ENCODE results near the gene MAG.
A peak's percentile ranks its signal among the peaks of the same experiment; 100 is the strongest.

The MAG gene, protein sequence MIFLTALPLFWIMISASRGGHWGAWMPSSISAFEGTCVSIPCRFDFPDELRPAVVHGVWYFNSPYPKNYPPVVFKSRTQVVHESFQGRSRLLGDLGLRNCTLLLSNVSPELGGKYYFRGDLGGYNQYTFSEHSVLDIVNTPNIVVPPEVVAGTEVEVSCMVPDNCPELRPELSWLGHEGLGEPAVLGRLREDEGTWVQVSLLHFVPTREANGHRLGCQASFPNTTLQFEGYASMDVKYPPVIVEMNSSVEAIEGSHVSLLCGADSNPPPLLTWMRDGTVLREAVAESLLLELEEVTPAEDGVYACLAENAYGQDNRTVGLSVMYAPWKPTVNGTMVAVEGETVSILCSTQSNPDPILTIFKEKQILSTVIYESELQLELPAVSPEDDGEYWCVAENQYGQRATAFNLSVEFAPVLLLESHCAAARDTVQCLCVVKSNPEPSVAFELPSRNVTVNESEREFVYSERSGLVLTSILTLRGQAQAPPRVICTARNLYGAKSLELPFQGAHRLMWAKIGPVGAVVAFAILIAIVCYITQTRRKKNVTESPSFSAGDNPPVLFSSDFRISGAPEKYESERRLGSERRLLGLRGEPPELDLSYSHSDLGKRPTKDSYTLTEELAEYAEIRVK

DNA sequence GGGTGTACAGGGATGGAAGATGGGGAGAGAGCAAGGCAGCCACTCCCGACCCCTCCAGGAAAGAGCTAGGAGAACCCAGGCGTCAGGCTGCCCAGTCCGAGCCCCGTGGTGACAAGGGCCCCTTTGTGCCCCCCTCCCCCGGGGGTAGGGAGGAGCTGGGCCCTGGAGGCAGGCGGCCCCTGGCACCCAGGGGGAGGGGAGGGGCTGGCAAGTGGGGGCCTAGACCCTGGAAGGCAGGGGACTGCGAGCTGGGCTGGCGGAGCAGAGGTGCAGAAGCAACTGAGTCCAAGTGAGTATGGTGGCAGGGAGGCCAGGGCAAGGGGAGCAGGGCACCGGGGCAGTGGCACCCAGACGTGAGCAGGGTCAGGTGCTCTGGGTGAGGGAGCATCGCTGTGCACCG, at the start of gene MAG:
TSS of gene MAG (plus strand) at position 246 of the 400 bp plus-strand sequence. CDS start 3,248 bp downstream, outside the sequence.
- DNase-seq (ENCODE audit: low spot score), result peak; percentile 97

DNA sequence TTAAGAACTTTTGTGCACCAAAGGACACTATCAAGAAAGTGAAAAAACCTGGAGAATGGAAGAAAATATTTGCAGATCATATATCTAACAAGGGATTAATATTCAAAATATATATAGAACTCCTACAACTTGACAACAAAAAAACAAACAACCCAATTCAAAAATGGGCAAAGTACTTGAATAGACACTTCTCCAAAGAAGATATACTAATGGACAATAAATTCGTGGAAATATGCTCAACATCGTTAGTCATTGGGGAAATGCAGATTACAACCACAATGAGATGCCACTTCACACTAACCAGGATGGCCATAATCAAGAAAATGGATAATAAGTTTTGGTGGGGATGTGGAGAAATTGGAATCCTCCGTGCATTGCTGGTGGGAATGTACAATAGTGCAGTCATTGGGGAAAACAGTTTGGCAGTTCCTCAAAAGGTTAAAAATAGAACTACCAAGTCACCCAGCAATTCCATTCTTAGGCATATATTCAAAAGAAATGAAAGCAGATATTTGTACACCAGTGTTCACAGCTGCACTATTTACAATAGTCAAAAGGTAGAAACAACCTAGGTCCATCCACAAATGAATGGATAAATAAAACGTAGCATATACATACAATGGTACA, 45.4 kb upstream of the MAG start:
- DNase-seq (ENCODE audit: low spot score), result no peak

DNA sequence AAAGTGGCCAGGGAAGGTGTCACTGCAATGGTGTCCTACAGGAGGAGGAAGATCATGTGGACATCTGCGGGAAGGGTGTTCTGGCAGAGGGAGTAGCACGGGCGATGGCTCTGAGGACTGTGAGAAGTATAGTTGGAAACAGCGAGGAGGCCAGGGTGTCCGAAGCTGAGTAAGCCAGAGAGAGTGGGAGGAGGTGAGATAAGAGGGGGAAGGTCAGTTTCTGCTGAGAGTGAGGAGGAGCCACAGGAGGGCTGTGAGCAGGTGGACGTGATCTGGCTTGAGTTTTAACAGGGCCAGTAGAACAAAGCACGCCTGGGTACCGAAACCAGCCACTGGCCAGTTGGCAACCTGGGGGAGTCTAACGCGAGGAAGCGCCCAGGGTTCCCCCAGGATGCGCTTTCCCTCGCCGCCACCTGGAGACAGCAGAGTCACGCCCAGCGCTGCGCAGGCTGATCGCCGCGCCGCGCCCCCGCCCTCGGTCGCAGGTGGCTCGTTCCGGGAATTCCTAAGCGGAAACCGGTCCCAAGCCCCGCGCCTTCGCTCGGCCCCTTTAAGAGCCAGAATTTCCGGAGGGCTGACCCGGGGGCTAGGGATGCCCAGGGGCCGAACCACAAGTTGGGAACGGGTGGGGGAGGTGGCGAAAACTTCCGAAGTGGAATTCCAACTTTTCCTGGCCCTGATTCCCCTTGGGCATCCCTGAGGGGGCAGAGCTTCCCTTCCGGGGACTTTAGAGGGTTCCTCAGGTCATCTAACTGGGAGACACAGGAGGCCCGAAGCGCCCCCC, 44.2 kb upstream of the MAG start:
- DNase-seq (ENCODE audit: low spot score), result no peak

DNA sequence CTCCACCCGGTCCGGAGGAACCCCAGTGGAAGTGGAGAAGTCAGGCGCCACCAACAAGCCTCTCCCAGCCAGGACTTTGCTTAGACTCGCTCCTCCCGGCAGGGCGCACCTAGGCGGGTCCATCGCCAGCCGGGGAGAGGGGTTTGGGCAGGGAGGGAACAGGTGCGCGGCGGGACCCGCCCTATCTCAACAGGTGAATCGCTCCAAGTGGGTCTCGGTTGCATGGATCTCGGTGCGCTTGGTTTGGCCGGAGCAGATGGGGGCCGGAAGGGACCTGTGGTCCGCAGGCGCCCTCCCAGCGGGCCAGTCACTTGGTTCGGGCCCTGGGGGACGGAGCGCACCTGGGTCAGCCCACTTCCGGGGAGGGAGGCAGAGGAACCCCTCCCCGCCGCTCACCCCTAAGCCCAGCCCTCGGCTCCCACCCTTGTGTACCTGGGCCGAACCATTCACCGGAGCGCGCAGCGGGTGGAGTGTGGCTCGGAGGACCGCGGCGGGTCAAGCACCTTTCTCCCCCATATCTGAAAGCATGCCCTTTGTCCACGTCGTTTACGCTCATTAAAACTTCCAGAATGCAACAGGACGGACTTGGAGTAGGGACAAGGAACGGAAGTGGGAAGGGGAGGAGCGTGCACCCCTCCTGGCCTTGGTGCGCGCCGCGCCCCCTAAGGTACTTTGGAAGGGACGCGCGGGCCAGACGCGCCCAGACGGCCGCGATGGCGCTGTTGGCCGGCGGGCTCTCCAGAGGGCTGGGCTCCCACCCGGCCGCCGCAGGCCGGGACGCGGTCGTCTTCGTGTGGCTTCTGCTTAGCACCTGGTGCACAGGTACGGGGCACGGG, 43.4 kb upstream of the MAG start, which contains the start of gene LSR:
TSS of gene LSR (plus strand) at position 693 of the 836 bp plus-strand sequence. CDS start at position 714, 21 bp downstream.
- no peak for DNase-seq (ENCODE audit: low spot score)

DNA sequence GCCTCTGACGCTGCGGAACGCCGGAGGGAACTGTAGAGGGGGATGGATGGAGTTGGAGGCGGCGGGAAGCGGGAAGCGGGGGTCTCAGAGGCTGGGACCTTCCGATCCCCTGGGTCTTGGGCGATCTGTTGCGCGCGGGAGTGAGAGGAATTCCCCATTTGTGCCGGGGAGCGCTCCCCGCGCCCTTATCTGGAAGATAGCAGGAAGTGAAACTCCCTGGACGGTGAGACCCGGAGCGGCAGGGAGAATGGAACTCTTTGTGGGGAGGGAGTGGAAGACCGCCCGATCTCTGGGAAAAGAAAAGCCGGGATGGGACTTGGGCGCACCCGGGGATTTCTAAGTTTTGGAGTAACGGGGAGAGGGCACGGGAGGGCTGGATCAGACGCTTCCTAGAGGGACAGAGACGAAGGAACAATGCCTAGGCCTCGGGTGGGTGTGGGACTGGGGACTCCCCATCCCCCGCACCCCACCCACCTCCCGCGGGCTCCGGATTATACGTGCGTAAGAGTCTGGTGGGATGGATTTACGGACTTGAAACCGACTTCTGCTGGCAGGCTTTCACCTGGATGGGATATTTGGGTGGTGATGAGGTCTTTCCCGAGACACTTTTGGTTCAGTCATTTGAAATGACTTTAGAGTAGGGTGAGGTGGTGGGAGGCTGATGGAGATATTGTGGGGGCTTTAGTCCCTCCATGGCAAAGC, 42.7 kb upstream of the MAG start:
- DNase-seq (ENCODE audit: low spot score), result no peak

- no peak for DNase-seq (ENCODE audit: low spot score)
These were observed 41.9 kb upstream of the MAG start for GRCh38 chr19:35249848-35250711.

DNA sequence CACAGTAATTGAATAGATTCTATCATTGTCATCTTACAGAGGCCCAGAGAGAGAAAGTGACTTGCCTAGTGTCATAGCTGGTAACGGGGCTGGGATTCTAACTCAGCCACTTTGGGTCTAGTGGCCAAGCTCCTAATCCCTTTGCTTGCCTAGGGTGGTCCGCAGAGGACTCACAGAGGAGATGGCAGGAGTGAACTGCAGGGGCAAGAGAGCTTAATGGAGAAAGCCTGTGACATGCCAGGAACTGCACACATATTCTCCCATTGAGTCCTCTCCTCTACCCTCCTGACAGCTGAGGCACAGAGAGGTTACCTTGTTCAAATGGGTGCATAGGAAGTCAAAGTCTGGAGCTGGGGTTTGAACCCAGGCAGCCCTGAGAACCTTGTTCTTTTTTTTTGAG, 40.5 kb upstream of the MAG start:
- no peak for DNase-seq (ENCODE audit: low spot score)

DNA sequence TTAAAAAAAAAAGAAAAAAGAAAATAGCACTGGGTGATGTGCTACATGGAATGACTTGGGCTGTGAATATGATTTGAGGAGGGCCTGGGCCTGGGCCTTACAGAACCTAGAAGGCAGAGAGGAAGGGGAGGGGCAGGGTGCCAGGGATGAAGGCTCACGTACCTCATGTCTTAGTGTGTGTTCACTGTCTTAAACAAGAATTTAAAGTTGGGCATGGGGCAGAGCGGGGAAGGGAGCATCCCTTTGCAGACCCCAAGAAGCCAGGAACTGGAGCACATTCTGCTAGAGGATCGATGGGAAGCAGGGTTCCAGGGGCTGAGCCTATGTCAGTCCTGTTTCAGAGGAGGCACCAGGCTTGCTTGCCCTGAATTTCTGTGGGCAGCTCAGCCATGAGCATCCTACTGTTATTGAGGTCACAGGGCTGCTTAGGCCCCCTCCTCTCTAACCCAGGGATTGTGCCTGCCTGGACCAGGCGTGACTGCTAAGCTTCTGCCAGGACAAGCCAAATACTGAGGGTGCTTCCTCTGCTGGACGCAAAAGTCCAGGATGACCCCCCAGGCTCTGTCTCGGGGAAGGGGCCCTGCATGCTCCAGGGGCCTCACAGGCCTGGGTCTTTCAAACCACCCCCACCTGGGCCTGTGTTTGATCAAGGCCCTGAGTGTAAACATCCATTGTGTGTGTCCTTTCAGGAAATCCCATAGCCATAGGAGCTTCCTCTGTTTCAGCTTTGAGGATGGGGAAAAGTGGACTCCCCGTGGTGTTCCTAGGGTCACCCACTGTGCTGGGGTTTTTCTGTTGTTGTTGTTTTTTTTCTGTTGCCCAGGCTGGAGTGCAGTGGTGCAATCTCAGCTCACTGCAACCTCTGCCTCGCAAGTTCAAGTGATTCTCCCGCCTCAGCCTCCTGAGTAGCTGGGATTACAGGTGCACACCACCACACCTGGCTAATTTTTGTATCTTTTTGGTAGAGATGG, 38.4 kb upstream of the MAG start:
- DNase-seq (ENCODE audit: low spot score), result no peak

- no peak for DNase-seq (ENCODE audit: low spot score)
These were observed 37.3 kb upstream of the MAG start for GRCh38 chr19:35254341-35255297.

GRCh38 chr19:35256566-35256965, 35.4 kb upstream of the MAG start:
- no peak for DNase-seq (ENCODE audit: low spot score)

GRCh38 chr19:35257113-35257461, 34.9 kb upstream of the MAG start:
- no peak for DNase-seq (ENCODE audit: low spot score)

DNA sequence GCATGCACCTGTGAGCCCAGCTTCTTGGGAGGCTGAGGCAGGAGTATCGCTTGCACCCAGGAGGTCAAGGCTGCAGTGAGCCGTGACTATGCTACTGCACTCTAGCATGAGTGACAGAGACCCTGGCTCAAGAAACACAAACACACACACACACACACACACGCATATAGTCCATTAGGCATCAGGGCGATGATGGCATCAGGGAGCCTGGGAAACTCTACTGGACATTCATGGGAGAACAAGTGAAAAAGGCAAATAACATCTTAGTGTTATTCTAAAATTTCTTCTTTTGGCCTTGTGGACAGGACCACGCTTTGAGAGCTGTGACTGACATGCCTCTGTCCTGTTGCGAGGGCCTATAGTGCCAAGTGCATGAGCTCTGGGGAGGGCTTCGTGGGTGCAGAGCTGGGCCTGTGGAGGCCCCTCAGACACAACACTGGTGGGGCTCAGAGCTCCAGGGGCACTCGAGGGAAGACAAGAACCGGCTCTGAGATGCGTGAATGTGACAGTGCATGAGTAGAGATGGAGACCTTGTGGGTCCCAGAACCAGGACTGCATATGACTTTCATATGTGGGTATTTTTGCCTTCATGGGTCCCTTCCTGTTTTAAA, 31.2 kb upstream of the MAG start:
- no peak for DNase-seq (ENCODE audit: low spot score)

GRCh38 chr19:35261356-35262100, 30.4 kb upstream of the MAG start:
- no peak for DNase-seq (ENCODE audit: low spot score)

- no peak for DNase-seq (ENCODE audit: low spot score)
These were observed 29.7 kb upstream of the MAG start for GRCh38 chr19:35262101-35262761.

DNA sequence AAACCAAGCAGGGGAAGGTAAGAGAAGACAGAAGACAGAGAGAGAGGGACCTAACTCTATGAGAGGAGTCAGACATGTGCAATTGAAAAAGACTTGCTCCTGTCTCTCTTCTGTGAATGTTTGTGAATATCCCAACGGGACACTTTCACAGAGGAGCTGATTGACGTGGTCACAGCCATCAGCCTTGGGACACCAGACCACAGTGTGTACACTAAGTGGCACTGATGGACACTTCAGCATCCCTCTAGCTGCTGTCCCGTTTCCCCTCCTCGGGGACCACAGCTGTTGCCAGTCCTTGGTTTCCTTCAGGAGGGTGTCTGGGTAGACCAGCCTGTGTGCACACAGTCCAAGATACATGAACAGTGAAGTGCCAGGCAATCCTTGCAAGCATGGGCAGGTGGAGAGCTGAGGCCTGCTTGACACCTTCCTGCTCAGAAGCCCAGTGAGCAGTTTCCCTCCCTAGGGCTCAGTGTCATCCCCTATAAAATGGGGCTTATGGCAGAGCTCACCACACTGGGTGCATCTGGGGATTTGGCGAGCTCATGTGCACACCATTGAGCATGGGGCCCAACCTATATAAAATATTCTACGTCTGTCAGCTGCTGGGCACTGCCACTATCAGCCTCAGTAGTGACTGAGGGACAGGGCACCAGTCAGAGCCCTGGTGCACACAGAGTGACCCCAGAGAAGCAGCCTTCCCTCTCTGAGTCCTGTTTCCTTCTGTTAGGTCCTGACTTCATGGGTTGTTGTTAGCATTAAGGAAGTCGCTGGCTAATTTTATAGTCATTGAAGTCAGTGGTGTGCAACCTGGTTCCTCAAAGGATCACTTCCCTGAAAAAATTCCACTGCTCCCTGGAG, 27.5 kb upstream of the MAG start:
- DNase-seq (ENCODE audit: low spot score), result no peak
